ENCODE data around the gene LIPE.
A peak's percentile ranks its signal among the peaks of the same experiment; 100 is the strongest.

The LIPE gene

DNA sequence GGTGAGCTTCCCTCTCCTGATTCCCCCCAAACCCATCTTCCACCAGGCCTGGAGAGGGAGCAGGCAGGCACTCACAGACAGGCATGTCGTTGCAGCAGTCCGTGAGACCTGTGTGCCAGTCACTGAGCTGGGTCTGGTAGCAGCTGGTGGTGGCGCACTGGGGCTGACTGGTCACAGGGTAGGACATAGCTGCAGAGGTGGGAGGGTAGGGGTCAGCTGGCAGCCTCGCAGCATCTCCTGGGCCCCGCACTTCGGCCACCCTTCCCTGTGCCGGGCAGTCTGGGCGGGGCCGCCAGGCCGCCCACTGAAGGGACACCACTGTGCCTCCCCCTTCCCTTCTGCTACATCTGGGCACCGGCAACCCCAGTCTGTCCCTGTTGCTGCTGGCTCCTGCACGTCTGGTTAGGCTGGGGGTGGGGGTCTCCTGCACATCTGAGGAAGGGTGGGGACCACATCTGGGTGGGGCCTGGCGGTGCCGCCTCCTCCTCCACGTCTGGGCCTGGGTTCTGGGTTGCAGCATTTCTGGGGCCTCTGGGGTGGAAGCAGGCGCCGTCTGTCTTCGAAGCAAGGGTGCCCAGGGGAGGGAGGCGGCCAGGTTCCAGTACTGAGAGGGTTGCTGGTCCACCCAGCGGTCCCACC is 38.2 kb downstream of the LIPE start:
- no peak for DNase-seq (ENCODE audit: low spot score)
- no peak for FAIRE-seq

DNA sequence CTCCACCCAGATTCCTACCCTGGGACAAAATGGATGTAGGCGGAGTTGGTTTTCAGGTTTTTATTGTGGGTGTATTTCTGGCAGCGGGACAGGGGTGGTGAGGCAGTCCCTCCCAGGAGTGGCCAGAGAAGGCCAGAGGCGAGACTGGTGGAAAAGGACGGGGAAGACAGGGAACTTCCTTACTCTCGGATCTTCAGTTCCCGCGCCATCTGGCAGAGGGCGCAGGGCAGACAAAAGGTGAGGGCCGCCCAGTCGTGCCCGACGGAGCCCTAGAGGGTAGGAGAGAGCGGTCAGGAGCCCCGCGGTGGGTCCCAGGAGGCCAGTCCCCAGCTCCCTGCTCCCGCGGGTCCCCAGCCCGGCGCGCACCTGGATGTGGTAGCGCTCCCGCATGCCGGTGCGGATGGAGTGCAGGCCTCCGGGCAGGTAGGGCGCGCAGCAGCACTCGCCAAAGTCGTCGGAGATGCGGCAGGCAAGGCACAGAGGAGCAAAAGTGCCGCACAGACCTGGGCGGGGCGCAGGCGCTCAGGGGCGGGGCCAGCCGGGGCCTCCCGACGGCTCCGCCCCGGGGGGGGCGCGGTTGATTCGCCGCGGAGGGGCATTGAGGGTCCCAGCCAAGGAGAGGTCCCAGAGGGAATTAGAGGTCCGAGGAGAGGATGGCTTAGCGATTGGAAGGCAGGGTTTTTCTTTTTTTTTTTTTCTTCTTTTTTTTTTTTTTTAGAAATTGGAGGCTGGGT is 40.0 kb downstream of the LIPE start:
- no peak for FAIRE-seq

DNA sequence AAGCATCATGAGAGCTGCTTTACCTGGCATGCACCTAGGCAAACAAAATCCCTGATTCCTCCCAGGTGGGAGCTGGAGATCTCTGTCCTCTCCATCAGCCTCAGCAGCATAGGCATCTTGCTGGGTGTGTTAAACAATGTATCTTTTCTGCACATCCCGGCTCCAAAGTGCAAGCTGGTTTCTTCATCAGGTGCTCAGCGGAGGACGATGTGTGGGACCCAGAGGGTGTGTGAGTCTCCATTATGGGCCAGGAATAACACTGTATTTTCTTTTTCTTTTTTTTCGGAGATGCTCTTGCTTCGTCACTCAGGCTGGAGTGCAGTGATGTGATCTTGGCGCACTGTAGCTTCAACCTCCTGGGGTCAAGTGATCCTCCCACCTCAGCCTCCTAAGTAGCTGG is 47.0 kb downstream of the LIPE start:
- FAIRE-seq = no peak

More for the DNA sequence above, 40.0 kb downstream of the LIPE start:
- peak; percentile 27 for DNase-seq (ENCODE audit: low spot score)

DNA sequence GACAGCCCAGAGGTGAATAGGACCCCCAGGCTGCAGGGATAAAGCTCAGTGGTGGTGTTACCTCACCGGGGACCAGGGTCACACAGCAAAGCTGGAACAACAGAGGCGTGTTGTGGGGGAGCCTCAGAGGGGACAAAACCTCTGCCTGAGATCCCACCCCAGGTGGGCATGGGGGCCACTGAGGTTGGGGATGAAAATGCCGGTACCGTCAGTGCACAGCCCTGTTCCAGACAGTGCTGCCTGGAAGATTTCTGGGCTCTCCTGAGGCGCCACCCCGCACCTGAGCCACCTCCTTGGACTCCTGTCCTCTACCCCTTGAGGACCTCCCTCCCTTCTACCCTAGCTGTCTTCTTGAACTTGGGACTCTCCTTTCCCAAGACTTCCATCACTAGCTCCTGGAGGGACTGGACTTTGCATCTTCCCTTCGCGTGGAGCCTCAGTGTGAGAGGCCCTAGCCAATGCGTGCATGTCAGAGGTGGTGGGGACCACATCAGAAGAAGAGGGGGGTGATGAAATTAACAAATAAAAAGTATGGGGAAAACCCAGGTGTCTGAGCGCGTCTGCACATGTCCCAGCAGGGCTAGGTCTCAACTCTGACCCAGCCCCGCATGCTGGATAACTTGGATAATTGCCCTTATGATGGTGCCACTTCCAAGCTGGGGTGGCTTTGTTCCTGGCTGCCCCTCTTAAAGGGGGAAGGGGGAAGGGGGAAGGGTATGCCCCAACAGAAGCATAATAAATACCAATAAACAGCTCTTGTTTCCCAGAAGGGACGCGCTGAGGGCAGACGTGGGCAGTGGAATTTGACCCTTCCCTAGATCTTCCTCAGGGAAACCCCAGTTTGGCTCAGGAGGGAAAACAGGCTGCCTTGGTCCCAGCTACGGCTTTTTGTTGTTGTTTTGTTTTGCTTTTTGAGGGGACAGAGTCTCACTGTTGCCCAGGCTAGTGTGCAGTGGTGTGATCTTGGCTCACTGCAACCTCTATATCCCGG is 48.7 kb downstream of the LIPE start:
- no peak for FAIRE-seq
- DNase-seq (ENCODE audit: low spot score) = no peak

More for the DNA sequence above, 47.0 kb downstream of the LIPE start:
- no peak for DNase-seq (ENCODE audit: low spot score)

DNA sequence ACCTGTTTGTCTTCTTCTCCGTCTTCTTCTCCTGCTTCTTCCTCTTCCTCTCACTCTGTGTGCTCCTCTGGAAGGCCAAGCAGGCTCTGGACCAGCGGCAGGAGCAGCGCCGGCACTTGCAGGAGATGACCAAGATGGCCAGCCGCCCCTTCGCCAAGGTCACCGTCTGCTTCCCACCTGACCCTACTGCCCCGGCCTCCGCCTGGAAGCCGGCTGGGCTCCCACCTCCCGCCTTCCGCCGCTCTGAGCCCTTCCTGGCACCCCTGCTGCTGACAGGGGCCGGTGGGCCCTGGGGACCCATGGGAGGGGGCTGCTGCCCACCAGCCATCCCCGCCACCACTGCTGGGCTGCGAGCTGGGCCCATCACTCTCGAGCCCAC is 51.0 kb downstream of the LIPE start:
- FAIRE-seq = no peak

DNA sequence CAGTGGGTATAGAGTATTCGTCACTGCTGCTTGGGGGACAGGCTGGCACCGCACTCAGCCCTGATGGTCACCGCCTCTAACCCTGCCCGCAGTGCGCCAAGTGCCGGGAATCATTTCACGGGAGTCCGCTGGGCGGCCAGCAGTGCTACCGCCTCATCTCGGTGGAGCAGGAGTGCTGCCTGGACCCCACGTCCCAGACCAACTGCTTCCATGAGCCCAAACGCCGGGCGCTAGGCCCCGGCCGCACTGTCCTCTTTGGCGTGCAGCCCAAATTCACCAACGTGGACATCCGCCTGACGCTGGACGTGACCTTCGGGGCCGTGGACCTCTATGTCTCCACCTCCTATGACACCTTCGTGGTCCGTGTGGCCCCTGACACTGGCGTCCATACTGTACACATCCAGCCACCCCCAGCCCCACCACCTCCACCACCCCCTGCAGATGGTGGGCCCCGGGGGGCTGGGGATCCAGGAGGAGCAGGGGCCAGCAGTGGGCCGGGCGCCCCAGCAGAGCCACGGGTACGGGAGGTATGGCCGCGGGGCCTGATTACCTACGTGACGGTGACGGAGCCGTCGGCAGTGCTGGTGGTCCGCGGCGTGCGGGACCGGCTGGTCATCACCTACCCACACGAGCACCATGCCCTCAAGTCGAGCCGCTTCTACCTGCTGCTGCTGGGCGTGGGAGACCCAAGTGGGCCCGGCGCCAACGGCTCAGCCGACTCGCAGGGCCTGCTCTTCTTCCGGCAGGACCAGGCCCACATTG is 51.6 kb downstream of the LIPE start:
- DNase-seq (ENCODE audit: low spot score) (no peak), FAIRE-seq (no peak)

More for the DNA sequence above, 51.0 kb downstream of the LIPE start:
- no peak for DNase-seq (ENCODE audit: low spot score)

DNA sequence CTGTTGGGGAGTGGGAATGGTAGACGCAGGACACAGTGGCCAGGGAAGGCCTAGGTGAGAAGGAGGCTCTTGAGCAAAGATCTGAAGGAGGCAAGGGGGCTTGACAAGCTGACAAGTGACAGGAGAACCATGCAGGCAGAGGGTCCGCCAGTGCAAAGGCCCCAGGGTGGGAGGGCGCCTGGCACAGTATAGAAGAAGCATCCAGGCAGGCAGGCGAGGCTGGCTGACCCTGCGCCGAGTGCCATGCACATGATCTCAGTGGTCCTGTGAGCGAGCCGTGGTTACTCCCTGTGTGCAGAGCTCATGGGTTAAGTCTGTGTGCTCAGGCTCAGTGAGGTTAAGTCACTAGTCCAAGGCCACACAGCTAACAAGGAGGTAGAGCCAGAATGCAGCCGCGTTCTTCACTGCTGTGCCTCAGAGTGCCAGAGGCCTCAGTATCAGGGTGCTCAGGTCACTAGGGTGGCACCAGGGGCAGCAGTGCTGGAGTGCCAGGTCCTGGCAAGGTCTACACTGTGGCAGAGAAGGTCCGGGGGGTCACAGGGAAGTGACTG is 52.3 kb downstream of the LIPE start:
- FAIRE-seq = no peak

DNA sequence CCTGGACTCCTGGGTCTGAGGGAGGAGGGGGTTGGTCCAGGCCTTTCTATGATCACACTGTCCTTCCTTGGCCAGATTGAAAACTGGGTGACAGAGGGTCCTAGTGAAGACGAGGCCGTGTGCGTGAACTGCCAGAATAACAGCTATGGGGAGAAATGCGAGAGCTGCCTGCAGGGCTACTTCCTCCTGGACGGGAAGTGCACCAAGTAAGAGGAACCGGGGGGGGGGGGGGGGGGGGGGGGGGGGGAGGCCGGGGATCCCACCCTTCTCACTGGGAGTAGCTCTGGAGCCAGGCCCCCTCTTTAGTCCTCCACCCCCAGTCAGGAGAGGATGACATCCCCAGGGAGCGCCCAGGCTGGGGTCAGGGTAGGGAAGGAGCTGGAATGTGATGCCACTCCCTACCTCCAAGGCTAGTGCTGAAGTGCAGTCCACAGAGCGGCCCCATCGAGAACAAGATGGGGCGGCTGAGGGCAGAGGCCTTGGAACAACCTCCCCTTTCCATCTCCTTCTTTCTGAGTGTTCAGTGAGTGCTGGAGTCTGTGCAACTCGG is 56.5 kb downstream of the LIPE start:
- DNase-seq (ENCODE audit: low spot score) (no peak), FAIRE-seq (no peak)

More for the DNA sequence above, 52.3 kb downstream of the LIPE start:
- no peak for DNase-seq (ENCODE audit: low spot score)

DNA sequence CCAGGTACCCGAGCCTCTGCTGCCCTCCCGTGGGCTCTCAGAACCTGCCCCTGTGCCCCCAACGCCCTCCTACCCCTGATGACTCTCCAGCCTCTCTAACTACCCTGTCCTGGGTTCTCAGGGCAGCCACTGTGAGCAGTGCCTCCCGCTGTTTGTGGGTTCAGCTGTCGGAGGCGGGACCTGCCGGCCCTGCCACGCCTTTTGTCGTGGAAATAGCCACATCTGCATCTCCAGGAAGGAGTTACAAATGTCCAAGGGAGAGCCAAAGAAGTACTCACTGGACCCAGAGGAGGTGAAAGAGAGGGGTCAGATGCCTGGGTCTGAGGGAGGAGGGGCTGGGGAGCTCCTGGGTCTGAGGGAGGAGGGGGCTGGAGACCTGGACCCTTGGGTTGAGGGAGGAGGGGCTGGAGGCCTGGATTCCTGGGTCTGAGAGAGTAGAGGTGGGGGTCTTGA is 57.1 kb downstream of the LIPE start:
- DNase-seq (ENCODE audit: low spot score) (no peak), FAIRE-seq (no peak)

DNA sequence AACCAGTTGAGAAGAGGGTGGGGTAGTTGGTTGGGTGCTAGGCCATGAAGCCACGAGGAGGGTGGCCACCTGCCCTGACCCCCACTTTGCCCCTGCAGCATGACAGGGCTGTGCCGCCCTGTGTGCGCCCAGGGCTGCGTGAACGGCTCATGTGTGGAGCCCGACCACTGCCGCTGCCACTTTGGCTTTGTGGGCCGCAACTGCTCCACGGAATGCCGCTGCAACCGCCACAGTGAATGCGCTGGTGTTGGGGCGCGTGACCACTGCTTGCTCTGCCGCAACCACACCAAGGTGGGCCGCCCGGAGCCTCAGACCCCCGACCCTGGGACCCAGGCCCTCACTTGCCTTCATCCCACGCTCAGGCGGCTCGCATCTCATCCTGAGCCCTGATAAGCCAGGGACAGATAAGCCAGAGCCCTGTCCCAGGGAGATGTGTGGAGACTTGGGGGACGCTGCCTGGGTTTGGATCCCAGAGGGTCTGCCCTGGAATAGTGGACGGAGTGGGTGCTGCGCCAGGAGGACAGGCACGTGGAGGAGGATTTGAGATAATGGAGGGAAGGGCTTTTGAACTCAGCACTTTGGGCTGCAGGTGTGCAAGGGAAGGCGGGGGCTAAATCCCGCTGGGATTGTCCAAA is 57.6 kb downstream of the LIPE start:
- FAIRE-seq (no peak), DNase-seq (ENCODE audit: low spot score) (no peak)

DNA sequence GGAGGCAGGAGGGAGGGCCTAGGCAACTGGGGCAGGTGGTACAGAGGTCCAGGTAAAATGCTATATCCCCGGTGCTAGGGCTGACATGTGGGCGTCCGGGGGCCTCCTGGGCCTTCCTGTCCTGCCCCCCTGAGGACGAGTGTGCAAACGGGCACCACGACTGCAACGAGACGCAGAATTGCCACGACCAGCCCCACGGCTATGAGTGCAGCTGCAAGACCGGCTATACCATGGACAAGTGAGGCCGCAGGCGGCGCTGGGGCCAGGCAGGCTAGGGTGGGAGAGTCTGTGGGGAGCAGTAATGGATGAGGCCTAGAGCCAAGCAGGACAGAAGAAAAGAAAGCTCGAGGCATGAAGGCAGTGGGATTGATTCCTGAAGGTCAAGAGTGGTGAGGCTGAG is 58.4 kb downstream of the LIPE start:
- FAIRE-seq (no peak), DNase-seq (ENCODE audit: low spot score) (no peak)

DNA sequence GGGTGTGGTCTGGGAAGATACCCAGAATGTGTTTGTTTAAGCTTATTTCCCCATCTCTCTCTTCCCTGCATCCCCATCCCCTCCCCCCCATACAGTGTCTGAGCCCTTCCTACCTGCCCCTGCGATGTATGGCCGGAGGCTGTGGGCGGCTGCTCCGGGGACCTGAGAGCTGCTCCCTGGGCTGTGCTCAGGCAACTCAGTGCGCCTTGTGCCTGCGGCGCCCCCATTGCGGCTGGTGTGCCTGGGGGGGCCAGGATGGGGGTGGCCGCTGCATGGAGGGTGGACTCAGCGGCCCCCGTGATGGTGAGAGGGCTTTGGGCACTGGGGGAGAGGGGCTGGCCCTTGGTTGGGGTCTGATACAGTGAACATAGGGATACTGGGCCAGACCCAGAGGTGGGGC is 58.8 kb downstream of the LIPE start:
- DNase-seq (ENCODE audit: low spot score) = no peak
- no peak for FAIRE-seq

DNA sequence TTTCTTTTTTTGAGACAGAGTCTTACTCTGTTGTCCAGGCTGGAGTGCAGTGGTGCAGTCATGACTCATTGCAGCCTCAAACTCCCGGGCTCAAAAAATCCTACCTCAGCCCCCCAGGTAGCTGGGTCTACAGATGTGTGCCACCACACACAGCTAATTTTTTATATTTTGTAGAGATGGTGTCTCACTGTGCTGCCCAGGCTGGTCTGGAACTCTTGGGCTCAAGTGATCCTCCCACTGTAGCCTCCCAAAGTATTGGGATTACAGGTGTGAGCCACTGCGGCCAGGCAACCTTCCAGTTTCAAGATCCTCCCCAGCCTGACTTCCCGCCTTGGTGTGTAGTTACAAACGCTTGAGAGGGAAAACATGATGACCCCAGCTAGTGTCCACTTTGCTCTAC is 59.3 kb downstream of the LIPE start:
- no peak for FAIRE-seq

DNA sequence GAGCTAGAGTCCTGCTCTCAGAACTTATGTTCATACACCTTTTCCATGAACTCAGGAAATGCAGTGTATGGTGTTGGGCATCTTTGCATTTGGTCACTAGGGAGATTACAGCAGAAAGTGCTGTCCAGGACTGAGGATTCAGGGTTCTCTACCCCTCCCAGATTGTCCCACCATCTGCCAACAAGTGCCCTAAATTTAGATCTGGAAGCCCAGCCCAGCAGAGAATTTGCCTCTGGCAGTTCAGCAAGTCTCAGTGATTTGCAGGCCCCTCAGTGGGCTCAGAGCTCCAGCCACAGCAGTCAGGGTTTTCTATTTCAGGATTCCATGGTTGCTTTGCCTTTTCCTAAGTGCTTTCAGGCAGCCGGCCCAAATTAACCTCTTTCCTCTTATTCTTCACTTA is 60.5 kb downstream of the LIPE start:
- DNase-seq (ENCODE audit: low spot score) (no peak), FAIRE-seq (no peak)

More for the DNA sequence above, 59.3 kb downstream of the LIPE start:
- no peak for DNase-seq (ENCODE audit: low spot score)

DNA sequence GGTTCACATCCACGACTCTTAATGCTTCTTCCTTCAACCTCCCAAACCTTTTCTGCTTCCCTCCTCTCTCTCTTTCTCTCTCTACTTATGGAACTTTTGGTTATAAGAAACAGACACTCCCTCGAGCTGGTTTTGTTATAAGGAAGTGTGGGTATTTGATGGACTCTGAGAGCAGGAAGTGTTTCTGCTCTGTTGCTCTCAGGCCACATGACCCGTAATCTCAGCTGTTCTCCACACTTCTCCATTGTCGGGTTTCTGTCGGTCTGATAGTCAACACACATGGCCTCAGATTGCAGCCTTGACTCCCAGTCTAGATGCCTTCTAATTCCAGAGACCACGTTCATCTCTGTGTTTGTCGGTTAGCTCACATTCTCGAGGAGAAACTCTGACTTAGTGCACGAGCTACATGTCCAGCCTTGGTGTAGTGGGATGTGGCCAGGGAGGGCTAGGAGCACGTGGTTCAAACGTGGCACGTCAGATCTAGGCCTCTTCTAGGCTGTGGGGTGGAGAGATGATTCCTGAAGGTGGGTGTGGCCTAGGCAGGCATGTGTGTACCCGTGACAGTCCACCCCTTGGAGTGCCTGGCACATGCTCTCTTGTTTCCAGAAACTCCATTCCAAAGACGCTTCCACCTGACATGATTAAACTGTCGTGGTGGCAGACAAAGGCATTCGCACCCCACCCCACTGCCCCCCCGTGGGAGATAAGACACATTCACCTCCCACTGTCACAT is 63.4 kb downstream of the LIPE start:
- FAIRE-seq (no peak), DNase-seq (ENCODE audit: low spot score) (no peak)

DNA sequence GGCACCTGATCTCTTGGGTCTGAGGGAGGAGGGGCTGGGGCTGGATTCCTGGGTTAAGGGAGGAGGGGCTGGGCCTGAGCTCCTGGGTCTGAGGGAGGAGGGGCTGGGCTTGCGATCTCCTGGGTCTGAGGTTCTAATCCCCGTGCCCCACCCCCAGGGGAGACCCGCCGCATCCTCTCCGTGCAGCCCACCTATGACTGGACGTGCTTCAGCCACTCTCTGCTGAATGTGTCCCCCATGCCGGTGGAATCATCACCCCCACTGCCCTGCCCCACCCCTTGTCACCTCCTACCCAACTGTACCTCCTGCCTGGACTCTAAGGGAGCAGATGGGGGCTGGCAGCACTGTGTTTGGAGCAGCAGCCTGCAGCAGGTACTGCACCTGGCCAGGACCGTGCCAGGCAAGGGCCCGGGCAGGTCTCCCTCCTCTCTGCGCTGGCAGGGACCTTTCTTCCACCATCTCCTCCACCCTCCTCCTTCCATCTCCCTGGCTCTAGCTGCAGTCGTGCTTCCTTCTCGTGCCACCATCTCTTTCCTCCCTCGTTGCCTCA is 64.2 kb downstream of the LIPE start:
- DNase-seq (ENCODE audit: low spot score) (no peak), FAIRE-seq (no peak)

DNA sequence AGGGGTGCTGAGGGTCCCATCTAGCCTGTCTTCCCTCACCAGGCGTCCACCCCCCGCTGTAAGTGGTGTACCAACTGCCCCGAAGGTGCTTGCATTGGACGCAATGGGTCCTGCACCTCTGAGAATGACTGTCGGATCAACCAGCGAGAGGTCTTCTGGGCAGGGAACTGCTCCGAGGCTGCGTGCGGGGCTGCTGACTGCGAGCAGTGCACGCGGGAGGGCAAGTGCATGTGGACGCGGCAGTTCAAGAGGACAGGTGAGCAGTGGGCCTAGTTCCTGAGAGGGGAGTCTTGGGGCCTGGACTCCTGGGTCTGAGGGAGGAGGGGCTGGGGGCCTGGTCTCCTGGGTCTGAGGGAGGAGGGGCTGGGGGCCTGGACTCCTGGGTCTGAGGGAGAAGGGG is 64.8 kb downstream of the LIPE start:
- DNase-seq (ENCODE audit: low spot score) (no peak), FAIRE-seq (no peak)

DNA sequence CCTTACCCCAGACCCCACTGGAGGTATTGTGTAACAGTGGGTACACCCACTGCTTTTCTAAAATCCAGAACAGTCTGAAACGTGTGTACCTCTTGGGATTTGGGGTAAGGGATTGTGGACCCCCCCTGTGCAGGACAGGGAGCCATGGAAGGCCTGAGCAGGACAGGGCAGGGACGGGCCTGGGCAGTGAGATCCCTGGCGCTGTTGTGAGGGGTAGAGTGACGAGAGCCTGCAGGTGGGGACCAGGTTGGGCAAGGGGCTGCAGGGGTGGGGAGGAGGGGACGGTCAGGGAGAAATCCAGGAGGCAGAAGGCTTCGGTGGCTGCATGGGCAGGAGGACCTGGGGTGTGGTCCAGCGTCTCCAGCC is 65.7 kb downstream of the LIPE start:
- no peak for FAIRE-seq
- DNase-seq (ENCODE audit: low spot score) = no peak
